Right ventricle myocardium inferior (tissue), 1 donor: Measurements from ENCODE around the gene TPRG1L. TPM values are rescaled to one million over a fixed set of nuclear protein-coding genes. Genes with fewer than 3 reads are reported as not detected.

Source experiments
- ATAC-seq: fragments of 200-7000 bp; cut with Tn5 transposase; one replicate; pipeline ENCODE4 v1.9.1; 2020; ENCODE audit warnings: mild to moderate bottlenecking, moderate library complexity
- DNase-seq: peaks from one replicate; pipeline ENCODE4 v3.0.0; 2021; ENCODE audit errors: missing footprints
- intact Hi-C: fragments of 100-400 bp; cut with DNase I; formaldehyde crosslinking; loops from one replicate; pipeline ENCODE4 v1.11.0; 2022
- total RNA-seq: library from RNA; stranded (reverse); fragmentation: NEBNext Ultra II Directional; extraction: Animal tissue kit (Norgen Biotek cat#: 25700); gene quantifications from one replicate; pipeline ENCODE4 v1.2.1, GENCODE V29; 2021
- donor health status: DM: no; HTN: yes; CAD: no; lungs with severe emphysema.

The TPRG1L gene
- total RNA-seq, 1 donor from 2014 or later = 46.1 TPM

DNA sequence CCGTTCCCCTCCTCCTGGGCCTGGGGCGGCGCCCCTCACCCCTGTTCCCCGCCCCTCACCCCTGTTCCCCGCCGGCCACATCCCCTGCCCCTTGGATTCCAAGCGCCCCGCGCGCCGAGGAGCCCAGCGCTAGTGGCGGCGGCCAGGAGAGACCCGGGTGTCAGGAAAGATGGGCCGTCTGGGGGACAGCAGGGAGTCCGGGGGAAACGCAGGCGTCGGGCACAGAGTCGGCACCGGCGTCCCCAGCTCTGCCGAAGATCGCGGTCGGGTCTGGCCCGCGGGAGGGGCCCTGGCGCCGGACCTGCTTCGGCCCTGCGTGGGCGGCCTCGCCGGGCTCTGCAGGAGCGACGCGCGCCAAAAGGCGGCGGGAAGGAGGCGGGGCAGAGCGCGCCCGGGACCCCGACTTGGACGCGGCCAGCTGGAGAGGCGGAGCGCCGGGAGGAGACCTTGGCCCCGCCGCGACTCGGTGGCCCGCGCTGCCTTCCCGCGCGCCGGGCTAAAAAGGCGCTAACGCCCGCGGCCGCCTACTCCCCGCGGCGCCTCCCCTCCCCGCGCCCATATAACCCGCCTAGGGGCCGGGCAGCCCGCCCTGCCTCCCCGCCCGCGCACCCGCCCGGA lies 27.2 kb downstream of the TPRG1L start, which contains the start of gene TP73:
TP73 (plus strand) TSS at position 587 of the 618 bp plus-strand sequence. CDS start 29,850 bp downstream, outside the sequence.
- ATAC-seq = no peak
- intact Hi-C loops = no loop called here
- DNase-seq = no peak

GRCh38 chr1:3652548-3653285 lies 27.9 kb downstream of the TPRG1L start:
- no peak for ATAC-seq
- intact Hi-C loops = no loop called here
- no peak for DNase-seq

- intact Hi-C loops = no loop called here
- no peak for ATAC-seq
- DNase-seq = no peak
Observed at GRCh38 chr1:3653286-3653618, 28.4 kb downstream of the TPRG1L start.

GRCh38 chr1:3654549-3655281 lies 29.9 kb downstream of the TPRG1L start:
- intact Hi-C loops = no loop called here
- DNase-seq (no peak), ATAC-seq (peak; percentile 59)

DNA sequence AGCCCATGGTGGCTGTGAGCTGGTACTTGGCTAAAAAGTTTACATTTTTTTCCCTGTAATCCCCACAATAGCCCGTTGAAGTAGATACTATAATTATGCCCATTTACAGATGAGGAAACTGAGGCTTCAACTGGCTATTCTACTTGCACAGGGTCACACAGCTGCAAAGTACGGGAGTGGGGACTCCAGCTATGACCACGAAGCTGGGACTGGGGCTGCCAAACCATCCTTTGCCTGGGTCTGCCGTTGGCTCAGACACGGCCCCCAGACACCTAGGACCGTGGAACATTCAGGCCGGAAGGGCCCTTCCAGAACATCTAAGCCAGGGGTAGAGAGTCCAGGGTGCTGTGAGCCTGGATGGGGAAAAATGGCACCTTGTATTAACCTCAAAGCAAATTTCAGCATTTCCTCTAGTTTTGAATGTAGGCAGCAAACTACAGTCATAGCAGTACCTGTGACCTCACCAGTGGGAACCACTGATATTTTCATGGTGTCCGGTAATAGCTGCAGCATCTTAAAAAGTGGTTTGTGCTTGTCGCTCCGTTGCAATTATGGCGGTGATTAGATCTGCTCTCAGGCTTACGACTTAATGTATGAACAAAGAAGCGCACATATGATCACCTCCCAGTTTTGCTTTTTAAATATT lies 31.8 kb downstream of the TPRG1L start:
- intact Hi-C loops = no loop called here
- ATAC-seq (no peak), DNase-seq (no peak)

DNA sequence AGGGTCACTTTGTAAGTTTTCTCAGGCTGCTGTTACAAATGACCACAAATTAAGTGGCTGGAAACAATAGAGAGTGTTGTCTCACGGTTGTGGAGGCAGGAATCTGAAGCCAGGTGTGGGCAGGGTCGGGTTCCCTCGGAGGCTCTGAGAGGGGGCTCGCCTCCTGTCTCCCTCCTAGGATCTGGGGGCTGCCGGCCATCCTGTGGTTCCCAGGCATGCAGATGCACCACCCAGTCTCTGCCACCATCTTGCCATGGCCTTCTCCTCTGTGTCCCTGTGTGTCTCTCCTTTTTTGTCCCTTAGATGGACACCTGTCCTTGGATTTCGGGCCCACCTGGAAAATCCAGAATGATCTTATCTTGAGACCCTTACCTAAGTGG lies 32.3 kb downstream of the TPRG1L start:
- intact Hi-C loops = no loop called here
- DNase-seq (no peak), ATAC-seq (no peak)

GRCh38 chr1:3657578-3658230 lies 32.9 kb downstream of the TPRG1L start:
- no peak for DNase-seq
- intact Hi-C loops = no loop called here
- no peak for ATAC-seq

- ATAC-seq (no peak), DNase-seq (no peak)
- intact Hi-C loops = no loop called here
Observed at GRCh38 chr1:3658231-3658615, 33.4 kb downstream of the TPRG1L start.

DNA sequence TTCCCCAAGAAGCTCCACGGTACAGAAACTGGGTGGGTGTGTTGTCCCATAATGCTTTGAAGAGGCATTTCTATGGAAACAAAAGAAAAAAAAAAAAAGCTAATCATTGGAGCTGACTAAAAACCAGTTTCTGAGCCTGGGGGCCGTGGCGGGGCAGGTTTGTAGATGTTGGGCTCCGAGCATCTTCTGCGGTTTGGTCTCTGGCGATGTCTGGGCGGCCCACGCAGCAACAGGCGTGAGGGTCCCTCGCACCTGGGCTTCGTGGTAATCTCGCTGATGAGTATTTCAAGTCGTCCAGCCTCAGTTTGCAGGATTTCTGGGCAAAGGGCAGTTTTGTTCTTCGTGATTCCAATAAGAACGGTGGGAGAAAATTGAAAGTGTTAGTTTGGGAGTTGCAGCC lies 34.3 kb downstream of the TPRG1L start:
- ATAC-seq = no peak
- intact Hi-C loops = no loop called here
- no peak for DNase-seq

GRCh38 chr1:3660704-3661103 lies 35.9 kb downstream of the TPRG1L start:
- DNase-seq = no peak
- ATAC-seq = no peak
- intact Hi-C loops = no loop called here

- no peak for ATAC-seq
- intact Hi-C loops = no loop called here
- no peak for DNase-seq
Observed at GRCh38 chr1:3661631-3662030, 36.8 kb downstream of the TPRG1L start.

DNA sequence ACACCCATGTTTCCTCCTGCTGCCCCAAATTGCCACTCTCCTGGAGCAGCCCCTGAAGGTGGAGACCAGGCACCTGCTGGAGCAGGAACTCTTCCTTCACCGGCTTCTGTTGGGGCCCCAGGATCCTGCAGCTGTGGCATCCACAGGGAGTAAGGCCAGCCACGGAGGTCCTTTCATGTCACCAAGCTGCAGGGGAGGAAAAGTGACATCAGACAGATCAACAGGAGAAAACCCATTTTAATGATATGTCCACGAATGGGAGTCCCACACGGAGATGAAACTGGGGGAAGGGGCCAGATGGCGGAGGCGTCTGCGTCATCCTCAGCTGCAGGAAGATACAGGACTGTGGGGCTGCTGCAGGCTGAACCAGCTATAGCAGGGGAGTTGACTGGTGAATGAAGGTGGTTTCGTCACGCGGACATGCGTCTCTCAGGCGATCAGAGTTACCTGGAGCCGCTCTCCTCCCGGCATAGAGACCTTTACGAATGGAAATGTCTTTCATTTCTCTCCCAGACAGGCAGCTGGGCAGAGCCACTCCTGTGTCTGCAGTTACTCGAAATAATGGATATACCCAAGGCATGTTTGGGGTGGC lies 37.4 kb downstream of the TPRG1L start:
- DNase-seq = no peak
- intact Hi-C loops = no loop called here
- ATAC-seq = no peak

DNA sequence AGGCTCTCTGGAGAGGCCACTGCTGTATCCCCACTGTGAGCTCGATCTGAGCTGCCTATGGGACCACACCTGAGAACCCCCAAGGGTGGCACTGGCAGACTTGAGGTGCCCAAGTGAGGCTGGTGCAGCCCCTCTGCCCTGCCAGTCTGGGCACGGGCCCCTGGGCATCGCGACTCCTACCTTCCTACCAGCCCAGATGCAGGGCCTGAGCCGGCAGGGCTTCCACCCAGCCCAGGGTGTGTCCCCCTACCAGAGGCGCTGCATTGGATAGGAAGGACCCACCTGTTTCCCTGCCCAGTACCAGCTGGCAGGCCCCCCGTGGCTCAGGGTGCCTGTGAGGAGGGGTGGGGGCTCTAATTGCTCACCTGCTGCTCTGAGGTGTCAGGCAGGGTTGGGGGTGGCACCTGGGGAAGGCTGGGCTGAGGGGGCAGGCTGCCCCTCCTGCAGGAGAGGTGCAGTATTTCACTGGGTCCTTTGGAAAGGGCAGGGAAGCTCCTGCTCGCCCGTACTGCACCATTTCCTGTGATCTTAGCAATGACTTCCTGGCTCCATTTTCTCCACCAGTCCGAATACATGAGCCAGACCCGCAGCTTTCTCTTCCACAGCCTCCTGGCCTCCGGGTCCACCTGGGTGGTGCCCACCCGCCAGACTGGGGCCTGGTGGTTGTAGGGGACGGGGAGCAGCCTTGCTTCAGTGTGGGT lies 39.3 kb downstream of the TPRG1L start:
- intact Hi-C loops = no loop called here
- DNase-seq (no peak), ATAC-seq (no peak)

- no peak for ATAC-seq
- DNase-seq = no peak
- intact Hi-C loops = no loop called here
Observed at GRCh38 chr1:3664700-3665375, 40.0 kb downstream of the TPRG1L start.

DNA sequence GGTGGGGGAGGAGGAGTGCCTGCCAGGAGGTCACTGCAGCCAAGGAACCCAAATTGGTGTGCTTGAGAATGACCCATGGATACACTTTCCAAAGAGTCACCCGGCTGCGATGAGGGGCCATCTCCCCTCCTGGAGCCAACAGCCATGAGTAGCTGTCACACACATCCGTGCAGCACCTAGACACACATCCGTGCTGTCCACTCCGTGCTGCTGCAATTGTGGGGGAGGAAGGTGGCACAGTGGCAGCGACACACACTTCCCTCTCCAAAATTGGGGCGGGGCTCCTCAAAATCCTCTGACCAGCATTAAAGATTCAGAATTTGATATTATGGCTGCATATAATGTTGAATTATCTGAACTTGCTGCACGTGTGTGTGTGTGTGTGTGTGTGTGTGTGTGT lies 43.3 kb downstream of the TPRG1L start:
- ATAC-seq (no peak), DNase-seq (peak; percentile 44)
- intact Hi-C loops = no loop called here

GRCh38 chr1:3668585-3669300 lies 43.9 kb downstream of the TPRG1L start:
- DNase-seq (peak; percentile 94), ATAC-seq (peak; percentile 90)
- intact Hi-C loops = no loop called here

DNA sequence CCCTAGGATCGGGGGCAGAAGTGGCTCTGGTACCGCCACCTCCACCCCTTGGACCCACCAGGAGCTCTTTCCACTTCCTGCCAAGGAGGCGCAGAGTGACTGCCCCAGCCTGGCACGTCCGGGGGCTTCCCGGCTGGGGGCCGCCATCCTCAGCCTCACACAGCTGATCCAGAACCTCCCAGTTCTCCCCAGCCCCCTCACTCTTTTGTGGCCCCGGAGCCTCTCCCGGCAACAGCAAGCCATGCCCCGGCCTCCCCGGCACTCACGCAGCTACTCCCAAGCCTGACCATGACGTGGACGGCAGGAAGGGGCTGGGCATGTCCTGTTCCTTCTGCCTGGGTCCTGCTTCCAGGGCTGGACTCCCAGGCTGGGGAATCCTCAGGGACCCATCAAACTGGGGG lies 44.6 kb downstream of the TPRG1L start:
- DNase-seq = no peak
- no peak for ATAC-seq
- intact Hi-C loops = no loop called here
